Stimulated activated CD8-positive, alpha-beta memory T cell treated with anti-CD3 and anti-CD28 coated beads, Interleukin-4, amount 100 ng/mL, for 4 hours (primary cell): ENCODE measurements around the gene ALPI.

Experiments used
- DNase-seq, 2 donors: peaks; one replicate each; pipeline ENCODE4 v3.0.0-alpha.2; 2020; ENCODE audit warnings: low read depth in 2 of 2, low spot score in 1 of 2

The ALPI gene

DNA sequence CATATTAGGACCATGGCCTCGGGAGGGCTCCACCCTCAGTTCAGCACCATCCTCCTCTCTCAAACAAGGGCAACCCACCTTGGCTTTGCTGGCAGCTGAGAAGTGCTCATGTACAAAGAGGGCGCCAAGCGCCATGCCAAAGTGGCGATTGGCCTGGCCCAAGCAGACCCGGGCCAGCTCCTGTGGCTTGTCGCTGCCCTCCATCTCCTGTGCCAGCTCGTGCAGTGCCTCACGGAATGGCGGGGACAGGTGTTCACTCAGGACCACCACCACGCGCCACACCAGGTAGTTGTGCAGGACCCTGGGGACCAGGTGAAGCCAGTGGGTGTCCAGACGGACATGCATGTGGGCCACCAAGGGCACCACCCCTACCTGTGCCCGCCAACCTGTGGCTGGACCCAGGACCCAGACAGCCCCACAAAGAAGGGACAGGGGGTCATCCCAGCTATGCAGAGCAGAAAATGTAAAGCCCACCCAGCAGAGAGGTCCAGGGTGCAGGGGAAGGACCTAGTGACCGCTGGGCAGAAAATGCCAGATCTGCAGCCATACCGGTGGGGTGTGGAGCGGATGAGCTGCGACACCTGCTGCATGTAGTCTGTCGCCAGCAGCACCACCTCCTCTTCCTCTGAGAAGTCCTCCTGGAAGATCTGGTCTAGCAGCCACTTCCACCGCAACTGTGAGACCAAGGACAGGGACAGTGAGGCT is 28.1 kb downstream of the ALPI start:
- DNase-seq = no peak

DNA sequence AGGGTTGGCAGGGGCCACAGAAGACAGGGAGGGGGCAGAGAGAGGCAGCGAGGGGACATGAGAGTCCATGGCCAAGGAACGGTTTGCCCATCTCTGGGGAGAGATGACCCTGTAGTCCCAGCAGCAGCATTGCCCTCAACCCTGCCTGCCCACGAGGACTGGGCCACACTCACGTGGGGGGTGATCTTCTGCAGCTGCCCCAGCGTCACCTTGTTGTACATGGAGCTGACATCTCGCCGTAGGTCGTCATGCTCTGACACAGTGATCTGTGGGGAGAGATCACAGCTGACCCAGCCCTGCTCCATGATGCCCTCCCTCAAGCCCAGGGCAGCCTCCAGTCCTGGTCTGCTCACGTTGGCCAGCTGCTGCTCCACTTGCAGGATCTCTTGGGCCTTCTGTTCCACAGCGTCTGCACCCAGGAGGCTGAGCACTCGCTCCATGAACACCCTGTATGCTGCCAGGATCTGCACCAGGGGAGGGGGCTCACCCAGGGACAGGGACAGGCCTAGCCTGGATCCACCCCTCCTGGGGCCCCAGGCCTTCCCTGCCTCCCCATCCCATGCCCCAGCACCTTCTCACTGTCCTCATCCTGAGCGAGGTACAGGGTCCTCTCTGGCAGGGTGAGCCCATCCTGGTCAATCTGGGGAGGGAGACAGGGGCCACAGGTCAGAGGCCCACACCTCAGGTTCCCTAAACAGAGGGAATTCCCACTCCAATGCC is 28.8 kb downstream of the ALPI start:
- no peak for DNase-seq

- DNase-seq = no peak
These were observed 29.4 kb downstream of the ALPI start for GRCh38 chr2:232485348-232485756.

GRCh38 chr2:232485757-232486557 is 30.0 kb downstream of the ALPI start:
- no peak for DNase-seq

- no peak for DNase-seq
These were observed 30.8 kb downstream of the ALPI start for GRCh38 chr2:232486558-232487384.

DNA sequence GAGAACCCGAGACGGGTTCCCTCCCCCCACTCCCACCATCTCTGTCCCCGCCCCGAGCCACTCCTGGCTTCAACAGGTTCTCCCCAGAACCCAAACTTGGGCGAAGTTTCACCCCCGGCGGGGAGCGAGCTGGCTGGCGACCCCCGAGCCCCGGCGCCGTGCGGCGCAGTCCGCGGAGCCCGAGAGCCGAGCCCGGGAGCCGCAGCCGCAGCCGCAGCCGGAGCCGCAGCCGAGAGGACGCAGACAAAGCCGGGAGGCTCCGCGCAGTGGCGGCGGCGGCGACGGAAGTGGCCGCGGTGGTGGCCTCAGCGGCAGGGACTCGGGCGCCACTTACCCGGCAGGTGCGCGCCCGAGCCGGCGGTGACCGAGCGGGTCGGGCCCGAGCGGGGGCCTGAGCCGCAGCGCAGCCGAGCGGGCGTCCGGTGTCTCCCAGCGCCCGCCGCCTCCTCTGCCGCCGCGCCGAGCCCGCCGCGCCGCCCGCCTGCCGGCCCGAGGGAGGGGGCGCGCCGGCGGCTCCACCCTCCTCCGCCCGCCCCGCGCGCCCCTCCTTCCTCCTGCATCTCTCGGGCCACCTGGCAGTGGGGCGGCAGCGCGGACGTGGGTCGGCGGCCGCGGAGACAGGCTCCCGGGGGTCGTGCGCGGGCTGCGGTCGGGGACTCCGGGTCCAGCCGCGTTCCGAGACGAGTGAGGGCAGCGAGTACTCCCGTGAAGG is 31.6 kb downstream of the ALPI start, which contains the start of gene ECEL1:
Gene ECEL1 (minus strand): TSS at position 450 of the 712 bp plus-strand sequence. CDS start 1,181 bp downstream, outside the sequence.
- no peak for DNase-seq

GRCh38 chr2:232488097-232488711 is 32.3 kb downstream of the ALPI start:
- DNase-seq = no peak

GRCh38 chr2:232488721-232489300 is 32.9 kb downstream of the ALPI start:
- no peak for DNase-seq

DNA sequence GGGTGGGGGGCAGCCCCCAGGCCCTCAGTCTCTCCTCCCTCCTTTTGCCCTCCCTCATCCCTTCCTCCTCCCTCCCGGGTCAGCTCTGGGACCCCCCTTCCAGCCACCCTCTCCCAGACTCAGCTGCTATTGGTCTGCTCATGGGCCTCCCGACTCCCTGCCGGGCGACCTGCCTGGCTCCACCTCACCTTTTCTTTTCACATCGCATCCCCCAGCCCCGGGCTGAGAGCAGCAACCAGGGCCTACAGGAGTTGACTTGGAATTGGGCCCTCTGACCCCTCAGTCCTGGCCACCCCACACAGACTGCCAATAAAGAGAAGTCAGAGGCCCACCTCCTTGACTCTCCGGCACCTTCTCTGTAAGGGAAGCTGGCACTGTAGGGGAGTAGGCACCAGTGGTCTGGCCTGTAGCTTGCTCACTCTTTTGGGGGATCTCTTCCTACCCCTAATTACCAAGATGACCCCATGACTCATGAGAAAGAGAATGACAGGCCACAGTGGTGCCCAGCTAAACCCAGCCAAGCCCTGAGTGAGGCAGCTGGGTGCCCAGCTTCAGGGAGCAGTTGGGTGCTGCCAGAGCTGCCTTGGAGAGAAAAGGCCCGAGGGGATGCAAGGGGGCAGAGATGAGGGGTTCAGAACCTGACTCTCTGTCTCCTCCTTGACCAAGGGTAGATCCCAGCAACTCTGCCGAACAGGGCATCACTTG is 33.7 kb downstream of the ALPI start:
- no peak for DNase-seq

- no peak for DNase-seq
These were observed 34.5 kb downstream of the ALPI start for GRCh38 chr2:232490221-232491138.

- DNase-seq = no peak
These were observed 35.3 kb downstream of the ALPI start for GRCh38 chr2:232491139-232491780.

- no peak for DNase-seq
These were observed 36.4 kb downstream of the ALPI start for GRCh38 chr2:232492236-232492848.

DNA sequence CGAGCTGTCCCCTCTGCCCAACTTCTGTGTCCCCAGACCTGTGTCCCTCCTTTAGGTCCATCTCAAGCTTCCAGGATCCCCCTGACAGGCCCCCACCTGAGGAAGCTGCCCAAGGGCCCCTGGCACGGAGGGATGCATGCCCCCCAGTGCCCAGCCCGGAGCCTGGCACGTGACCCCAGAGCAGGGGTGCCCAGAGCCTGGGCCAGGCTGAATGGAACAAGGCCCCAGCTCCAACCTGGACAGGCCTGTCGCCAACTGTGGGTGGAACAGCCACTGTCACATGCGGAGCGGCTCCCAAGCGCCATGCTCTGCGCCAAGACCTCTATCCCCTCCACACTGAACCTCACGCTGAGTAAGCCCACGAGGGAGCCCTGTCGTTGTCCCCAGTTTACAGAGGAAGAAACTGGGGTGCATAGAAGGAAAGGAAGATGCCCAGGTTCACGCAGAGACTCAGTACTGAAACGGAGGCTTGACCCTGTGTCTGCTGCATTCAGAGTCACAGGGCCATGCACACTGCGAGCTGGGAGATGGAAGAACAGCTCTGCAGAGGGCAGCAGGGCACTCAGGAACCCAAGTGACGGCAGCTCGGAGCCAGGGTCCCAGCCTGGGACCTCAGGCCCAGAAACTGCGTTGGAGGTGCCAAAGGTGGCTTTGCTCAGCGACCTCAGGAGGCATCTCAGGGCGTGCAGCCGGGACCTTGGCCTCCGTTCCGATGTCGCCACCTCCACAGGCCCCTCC is 37.2 kb downstream of the ALPI start:
- no peak for DNase-seq

DNA sequence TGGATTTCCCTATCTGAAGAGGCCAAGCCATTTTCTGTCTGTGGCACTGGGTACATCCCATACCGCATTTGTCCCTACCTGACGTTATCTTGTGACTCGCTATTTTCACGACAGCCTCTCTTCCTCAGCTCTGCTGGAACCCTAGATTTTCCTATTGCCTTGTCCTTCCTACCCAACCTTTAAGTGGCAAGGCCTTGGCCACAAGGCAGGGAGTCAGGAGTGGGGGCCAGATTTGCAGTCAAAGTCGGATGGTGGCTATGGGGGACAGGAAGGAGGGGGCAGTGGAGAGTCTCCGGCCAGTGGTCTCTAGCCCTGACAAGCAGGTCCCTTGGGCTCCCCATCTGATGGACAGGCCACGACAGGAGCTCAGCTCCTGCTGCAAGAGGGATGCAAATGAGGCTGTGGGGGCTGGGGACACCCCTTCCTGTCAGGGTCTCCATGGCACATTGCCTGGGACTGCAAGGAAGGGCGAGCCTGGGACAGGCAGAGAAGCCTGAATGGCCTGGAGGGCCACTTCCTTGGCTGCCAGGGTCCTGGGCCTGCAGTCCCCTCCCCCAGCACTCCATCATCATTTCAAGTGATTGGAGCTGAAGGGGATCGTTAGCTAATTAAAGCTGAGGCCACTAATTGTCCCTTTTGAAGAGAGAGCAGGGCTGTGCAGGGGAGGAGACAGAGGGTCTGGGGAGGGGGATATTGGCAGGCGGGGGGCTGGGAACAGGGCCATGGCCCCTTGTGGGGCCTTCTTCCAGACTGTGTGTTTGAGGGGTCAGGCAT is 37.9 kb downstream of the ALPI start:
- DNase-seq = no peak

DNA sequence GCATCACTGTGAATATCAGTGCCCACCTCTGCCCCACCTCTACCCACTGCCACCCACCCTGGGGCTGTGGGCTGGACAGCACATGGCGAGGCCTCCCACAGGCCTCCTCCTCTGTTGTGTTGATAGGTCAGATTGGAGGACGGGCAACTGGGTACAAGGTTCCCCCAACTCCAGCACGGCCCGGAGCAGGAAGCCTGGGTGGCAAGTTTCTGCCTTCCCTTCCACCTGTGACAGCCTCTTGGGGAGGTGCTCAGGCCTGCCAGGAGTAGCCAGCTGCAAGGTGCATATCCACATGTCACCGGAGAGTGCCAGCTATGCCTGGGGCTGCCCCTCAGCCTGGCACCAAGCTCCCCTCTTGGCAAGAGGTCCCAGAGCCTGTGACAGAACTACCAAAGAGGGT is 38.6 kb downstream of the ALPI start:
- DNase-seq = no peak
